HepG2 (cell line): ENCODE results near the gene ZFHX3. TPM values are rescaled to one million over a fixed set of nuclear protein-coding genes. Genes with fewer than 3 reads are reported as not detected.

ENCODE experiments used
- ATM ChIP-seq: fragments of 450-650 bp; IDR thresholded peaks from 2 replicates; pipeline ENCODE4 v1.7.1; 2017; ENCODE audit warnings: mild to moderate bottlenecking, borderline replicate concordance
- HDAC1 ChIP-seq: sonication (generic); formaldehyde crosslinking; IDR thresholded peaks from 2 replicates; pipeline ENCODE4 v1.5.1; 2020; ENCODE audit warnings: mild to moderate bottlenecking, missing genetic modification reagents
- JDP2 ChIP-seq: sonication (generic); formaldehyde crosslinking; IDR thresholded peaks from 2 replicates; pipeline ENCODE4 v1.8.1; 2022; ENCODE audit warnings: missing genetic modification reagents, borderline replicate concordance
- MED13 ChIP-seq: sonication (generic); formaldehyde crosslinking; IDR thresholded peaks from 2 replicates; pipeline ENCODE4 v1.5.0; 2020; ENCODE audit warnings: missing genetic modification reagents
- MEF2D ChIP-seq: sonication (generic); formaldehyde crosslinking; IDR thresholded peaks from 2 replicates; pipeline ENCODE4 v1.5.1; 2020; ENCODE audit warnings: mild to moderate bottlenecking, missing genetic modification reagents
- MLXIP ChIP-seq: sonication (generic); formaldehyde crosslinking; IDR thresholded peaks from 2 replicates; pipeline ENCODE4 v1.9.0; 2021; ENCODE audit warnings: missing genetic modification reagents, borderline replicate concordance
- NFAT5 ChIP-seq: sonication (generic); formaldehyde crosslinking; IDR thresholded peaks from 2 replicates; pipeline ENCODE4 v1.4.0; 2020; ENCODE audit warnings: missing genetic modification reagents
- NFE2 ChIP-seq: sonication (generic); formaldehyde crosslinking; IDR thresholded peaks from 2 replicates; pipeline ENCODE4 v1.4.0; 2020; ENCODE audit warnings: missing genetic modification reagents
- POLR2AphosphoS5 ChIP-seq: IDR thresholded peaks from 2 replicates; pipeline ENCODE4 v1.6.1; 2012; ENCODE audit warnings: low read depth, low read length
- REXO4 ChIP-seq: sonication (generic); formaldehyde crosslinking; IDR thresholded peaks from 2 replicates; pipeline ENCODE4 v1.8.0; 2022; ENCODE audit warnings: missing genetic modification reagents, mild to moderate bottlenecking, borderline replicate concordance
- TBL1XR1 ChIP-seq: fragments of 150-350 bp; IDR thresholded peaks from 2 replicates; pipeline ENCODE4 v1.6.1; 2014; ENCODE audit warnings: borderline replicate concordance, low read length; ENCODE audit not compliant: partially characterized antibody
- THAP11 ChIP-seq: IDR thresholded peaks from 2 replicates; pipeline ENCODE4 v1.6.1; 2016; ENCODE audit warnings: missing biosample characterization, missing genetic modification reagents
- TOPORS ChIP-seq: sonication (generic); formaldehyde crosslinking; IDR thresholded peaks from 2 replicates; pipeline ENCODE4 v1.8.0; 2023; ENCODE audit warnings: mild to moderate bottlenecking, missing genetic modification reagents
- ZEB1 ChIP-seq: IDR thresholded peaks from 2 replicates; pipeline ENCODE4 v1.6.1; 2012; ENCODE audit warnings: mild to moderate bottlenecking, low read depth, inconsistent platforms; ENCODE audit not compliant: insufficient replicate concordance
- ZNF136 ChIP-seq: sonication (generic); formaldehyde crosslinking; IDR thresholded peaks from 2 replicates; pipeline ENCODE4 v1.8.1; 2022; ENCODE audit warnings: low read depth, mild to moderate bottlenecking, moderate library complexity, missing genetic modification reagents
- ZNF274 ChIP-seq: sonication (generic); formaldehyde crosslinking; IDR thresholded peaks from 2 replicates; pipeline ENCODE4 v1.5.1; 2020; ENCODE audit warnings: mild to moderate bottlenecking, missing genetic modification reagents
- ZNF367 ChIP-seq: sonication (generic); formaldehyde crosslinking; IDR thresholded peaks from 2 replicates; pipeline ENCODE4 v1.4.0; 2020; ENCODE audit warnings: missing genetic modification reagents, borderline replicate concordance
- ZNF414 ChIP-seq: sonication (generic); formaldehyde crosslinking; IDR thresholded peaks from 2 replicates; pipeline ENCODE4 v1.5.0; 2020; ENCODE audit warnings: missing genetic modification reagents
- ZNF557 ChIP-seq: sonication (generic); formaldehyde crosslinking; IDR thresholded peaks from 2 replicates; pipeline ENCODE4 v1.4.0; 2020; ENCODE audit warnings: missing genetic modification reagents
- ZNF616 ChIP-seq: sonication (generic); formaldehyde crosslinking; IDR thresholded peaks from 2 replicates; pipeline ENCODE4 v1.5.0; 2020; ENCODE audit warnings: low read depth, mild to moderate bottlenecking, missing genetic modification reagents
- ZNF672 ChIP-seq: sonication (generic); formaldehyde crosslinking; IDR thresholded peaks from 2 replicates; pipeline ENCODE4 v1.8.1; 2022; ENCODE audit warnings: missing genetic modification reagents
- ZNF780A ChIP-seq: sonication (generic); formaldehyde crosslinking; IDR thresholded peaks from 2 replicates; pipeline ENCODE4 v1.8.0; 2022; ENCODE audit warnings: mild to moderate bottlenecking, missing genetic modification reagents, moderate library complexity
- ZSCAN29 ChIP-seq: sonication (generic); formaldehyde crosslinking; conservative IDR thresholded peaks from 2 replicates; pipeline ENCODE4 v1.4.0; 2020; ENCODE audit warnings: mild to moderate bottlenecking, missing genetic modification reagents
- polyA plus RNA-seq, 8 experiments: library from polyadenylated mRNA; depleted of rRNA in 3 of 8; stranded (reverse) in 7 of 8; unstranded in 1 of 8; fragments of >200 nt; fragmentation: Illumina TruSeq in 4 of 8; extraction: Trizol in 4 of 8; gene quantifications; 2 replicates each; pipeline versions ENCODE4 v1.2.1 to v1.2.3, GENCODE V29; 2011 to 2016; ENCODE audit warnings: low read depth in 4 of 8, missing spikeins in 1 of 8, mixed read lengths in 1 of 8; ENCODE audit not compliant: insufficient read depth in 1 of 8
- total RNA-seq, 5 experiments: library from RNA; depleted of rRNA; stranded (reverse); fragments of >200 nt; fragmentation: Illumina TruSeq; extraction: Trizol; gene quantifications; 2 replicates each; pipeline ENCODE4 v1.2.3, GENCODE V29; 2016; ENCODE audit warnings: low read depth in 1 of 5

The ZFHX3 gene
- total and polyA plus RNA-seq, 2 of the 13 experiments (the other 11 are each of a cell fraction or from before 2014, with no cell fraction given): 5.0 to 6.0 TPM

- TF ChIP-seq NFAT5 (CRISPR knock-in tag) (peak; percentile 63; the same call in 1 of the 2 replicates), ZNF672 (CRISPR knock-in tag) (no peak), ZNF414 (no peak), ZSCAN29 (no peak), TBL1XR1 (no peak), POLR2AphosphoS5 (peak; percentile 54), ZNF780A (CRISPR knock-in tag) (no peak), ZNF616 (CRISPR knock-in tag) (no peak), ZNF367 (CRISPR knock-in tag) (no peak), MEF2D (CRISPR knock-in tag) (peak; percentile 41), TOPORS (CRISPR knock-in tag) (no peak), ZNF274 (CRISPR knock-in tag) (no peak), JDP2 (CRISPR knock-in tag) (no peak), REXO4 (CRISPR knock-in tag) (no peak), ZEB1 (no peak), MLXIP (CRISPR knock-in tag) (no peak), NFE2 (CRISPR knock-in tag) (no peak), MED13 (CRISPR knock-in tag) (no peak), THAP11 (CRISPR knock-in tag) (peak; percentile 21; the same call in 1 of the 2 replicates), ZNF136 (no peak), ZNF557 (CRISPR knock-in tag) (no peak), HDAC1 (CRISPR knock-in tag) (peak; percentile 61), ATM (no peak)
Observed at GRCh38 chr16:73048292-73049080, 558 bp upstream of the ZFHX3 start (continued).
